Right lobe of liver (tissue), 6 donors: ENCODE data around the gene SRPRB. TPM values are rescaled to one million over a fixed set of nuclear protein-coding genes. Genes with fewer than 3 reads are reported as not detected.
A peak's percentile ranks its signal among the peaks of the same experiment; 100 is the strongest.

ENCODE experiments used
- ATAC-seq, 4 donors: fragments of 200-7000 bp; cut with Tn5 transposase; one replicate each; pipeline ENCODE4 v1.9.1; 2020; ENCODE audit warnings: mild to moderate bottlenecking in 4 of 4, moderate library complexity in 4 of 4
- DNase-seq, 3 donors: peaks; one replicate each; pipeline ENCODE4 v3.0.0-alpha.2; 2020
- H3K27ac ChIP-seq, 3 donors: fragments of 200-600 bp; one replicate each; pipeline ENCODE4 v1.8.0; 2022
- H3K27me3 ChIP-seq, 2 donors: fragments of 200-600 bp; one replicate each; pipeline ENCODE4 v1.8.0; 2022
- H3K36me3 ChIP-seq, 4 donors: fragments of 200-600 bp; sonication (generic) in 1 of 4; one replicate each; pipeline versions ENCODE4 v1.5.1 to v1.8.0; 2017 to 2022; ENCODE audit warnings: control low read depth in 1 of 4
- H3K4me1 ChIP-seq, 4 donors: fragments of 200-600 bp; sonication (generic) in 1 of 4; one replicate each; pipeline versions ENCODE4 v1.5.1 to v1.8.0; 2017 to 2022; ENCODE audit warnings: control low read depth in 1 of 4
- H3K4me3 ChIP-seq, 3 donors: fragments of 200-600 bp; one replicate each; pipeline ENCODE4 v1.8.0; 2022
- H3K9me3 ChIP-seq, 4 donors: fragments of 200-600 bp; sonication (generic) in 1 of 4; one replicate each; pipeline versions ENCODE4 v1.5.1 to v1.8.0; 2017 to 2022; ENCODE audit warnings: control low read depth in 1 of 4
- POLR2A ChIP-seq: fragments of 450-650 bp; IDR thresholded peaks from one replicate; pipeline ENCODE4 v1.6.1; 2017; ENCODE audit warnings: antibody characterized with exemption, mild to moderate bottlenecking
- WGBS: methylation state at CpG from one replicate; pipeline ENCODE4 v1.1.6; 2018; ENCODE audit warnings: low coverage, low lambda C conversion rate; ENCODE audit not compliant: insufficient coverage; ENCODE audit errors: missing lambda C conversion rate; 5-methylcytosine and 5-hydroxymethylcytosine counted together
- intact Hi-C, 2 donors: fragments of 100-400 bp; cut with DNase I; formaldehyde crosslinking; loops; one replicate each; pipeline versions ENCODE4 v1.11.2 to v1.14.1; 2022
- total RNA-seq, 6 experiments: library from RNA; depleted of rRNA in 2 of 6; stranded (reverse); fragments of >200 nt in 2 of 6; fragmentation: NEBNext Ultra II Directional in 3 of 6; extraction: Animal tissue kit (Norgen Biotek cat#: 25700) in 3 of 6; gene quantifications; one replicate each; pipeline versions ENCODE4 v1.1.0 to v1.2.4, GENCODE V29; 2016 to 2023
- TF ChIP-seq, protein P1 (sequence below), 4 donors: fragments of 200-600 bp in 3 of 4; fragments of 450-650 bp in 1 of 4; IDR thresholded peaks; one replicate each; pipeline versions ENCODE4 v1.5.1 to v1.8.0; 2016 to 2022; ENCODE audit warnings: antibody characterized with exemption in 4 of 4, mild to moderate bottlenecking in 2 of 4
- donor health status: DM: no; HTN: yes; CAD: no.
- donor health status: DM: no; HTN: no; CAD: no.
- donor health status: DM: no; HTN: no; CAD: no.
- donor health status: DM: no; HTN: yes; CAD: no.
- donor health status: DM: no; HTN: yes; CAD: no.

The SRPRB gene
- total RNA-seq, 6 experiments from 2014 or later = 48.1 to 78.5 (median 56.4) TPM

DNA sequence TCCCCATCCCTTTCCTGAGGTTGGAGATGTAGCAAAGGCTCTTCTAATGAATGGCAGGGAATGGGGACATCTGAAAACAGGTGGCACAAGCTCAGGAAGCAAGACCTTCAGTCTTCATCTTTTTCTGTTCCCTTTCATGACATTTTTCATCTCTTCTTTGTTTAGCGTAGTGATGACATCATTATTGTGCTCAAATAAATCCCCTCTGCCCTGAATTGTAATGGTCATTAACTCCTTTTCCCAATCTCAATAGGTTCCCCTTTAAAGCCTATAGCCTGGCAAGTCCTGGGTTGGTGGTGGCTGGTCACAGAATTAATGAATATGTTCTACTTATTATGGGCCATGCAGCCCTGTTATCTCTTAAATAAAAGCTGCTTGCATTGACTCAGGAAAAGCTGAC lies 38.0 kb upstream of the SRPRB start:
- no peak for TF ChIP-seq POLR2A
- TF ChIP-seq, protein P1, sequence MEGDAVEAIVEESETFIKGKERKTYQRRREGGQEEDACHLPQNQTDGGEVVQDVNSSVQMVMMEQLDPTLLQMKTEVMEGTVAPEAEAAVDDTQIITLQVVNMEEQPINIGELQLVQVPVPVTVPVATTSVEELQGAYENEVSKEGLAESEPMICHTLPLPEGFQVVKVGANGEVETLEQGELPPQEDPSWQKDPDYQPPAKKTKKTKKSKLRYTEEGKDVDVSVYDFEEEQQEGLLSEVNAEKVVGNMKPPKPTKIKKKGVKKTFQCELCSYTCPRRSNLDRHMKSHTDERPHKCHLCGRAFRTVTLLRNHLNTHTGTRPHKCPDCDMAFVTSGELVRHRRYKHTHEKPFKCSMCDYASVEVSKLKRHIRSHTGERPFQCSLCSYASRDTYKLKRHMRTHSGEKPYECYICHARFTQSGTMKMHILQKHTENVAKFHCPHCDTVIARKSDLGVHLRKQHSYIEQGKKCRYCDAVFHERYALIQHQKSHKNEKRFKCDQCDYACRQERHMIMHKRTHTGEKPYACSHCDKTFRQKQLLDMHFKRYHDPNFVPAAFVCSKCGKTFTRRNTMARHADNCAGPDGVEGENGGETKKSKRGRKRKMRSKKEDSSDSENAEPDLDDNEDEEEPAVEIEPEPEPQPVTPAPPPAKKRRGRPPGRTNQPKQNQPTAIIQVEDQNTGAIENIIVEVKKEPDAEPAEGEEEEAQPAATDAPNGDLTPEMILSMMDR (IDR thresholded peaks at IDR 0.05) = no peak

DNA sequence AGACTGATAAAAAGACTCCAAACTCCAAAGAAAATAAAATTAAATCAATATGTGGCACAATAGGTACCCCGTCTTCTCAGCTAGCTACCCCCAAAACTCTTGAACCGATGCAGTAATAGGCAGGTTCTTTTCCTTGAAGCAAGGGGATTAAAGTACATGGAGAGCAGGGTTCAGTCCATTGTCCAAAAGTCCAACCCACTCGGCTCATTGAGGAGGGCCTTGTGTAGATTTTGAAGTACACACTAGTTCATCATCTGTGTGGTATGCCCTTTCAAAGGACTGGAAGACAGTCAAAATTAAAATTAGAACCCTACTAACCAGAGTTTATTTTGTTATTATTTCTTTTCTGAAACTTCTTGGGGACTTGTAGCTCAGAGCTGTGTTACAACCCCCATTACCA lies 36.1 kb upstream of the SRPRB start:
- 49% methylated on average over 3 of the region's 3 CpGs for WGBS
- Histone ChIP-seq H3K4me3 (no peak overlapping the region), H3K27ac (peak overlapping the region in 1 of 3 donors; percentile 10), H3K36me3 (peaks cover 0 to 96% (median 45%) of the 10 kb centered on the region in 4 donors), H3K4me1 (peaks cover 0 to 19% (median 0%) of the 10 kb centered on the region in 4 donors), H3K9me3 (no peaks in the 10 kb centered on the region), H3K27me3 (no peaks in the 10 kb centered on the region)
- peak in 1 of 4 donors; percentile 8 for ATAC-seq
- TF ChIP-seq, protein P1 (IDR thresholded peaks at IDR 0.05) = no peak
- no peak for TF ChIP-seq POLR2A
- intact Hi-C loops = no loop called here
- DNase-seq = no peak

More for the DNA sequence above, 38.0 kb upstream of the SRPRB start:
- Histone ChIP-seq H3K36me3 (peaks cover 0 to 98% (median 48%) of the 10 kb centered on the region in 4 donors), H3K27me3 (no peaks in the 10 kb centered on the region), H3K27ac (no peak overlapping the region), H3K9me3 (no peaks in the 10 kb centered on the region), H3K4me3 (no peak overlapping the region), H3K4me1 (peaks cover 0 to 25% (median 0%) of the 10 kb centered on the region in 4 donors)
- 80% methylated on average over 1 of the region's 1 CpG for WGBS
- no peak for ATAC-seq
- no peak for DNase-seq
- intact Hi-C loops = no loop called here

DNA sequence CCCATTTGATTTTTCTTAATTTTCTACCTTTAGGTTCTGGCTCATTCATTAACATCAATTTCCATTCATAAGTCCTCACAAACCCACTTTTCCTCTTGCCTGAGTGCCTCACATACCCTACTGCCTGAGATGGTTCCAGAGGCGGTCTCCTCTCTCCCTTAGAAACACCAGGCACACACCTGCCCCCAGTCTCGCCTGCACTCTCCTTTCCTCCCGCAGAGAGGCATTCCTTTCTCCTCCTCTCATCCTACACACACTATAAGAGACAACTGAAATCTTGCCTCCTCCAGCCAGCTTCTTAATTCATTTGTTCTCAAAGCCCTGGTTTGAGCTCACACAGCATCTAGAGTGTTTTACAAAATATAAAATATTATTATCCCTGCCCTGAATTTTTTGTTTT lies 31.9 kb upstream of the SRPRB start:
- Histone ChIP-seq H3K27ac (no peak overlapping the region), H3K36me3 (peaks cover 0 to 96% (median 43%) of the 10 kb centered on the region in 4 donors), H3K9me3 (no peaks in the 10 kb centered on the region), H3K27me3 (no peaks in the 10 kb centered on the region), H3K4me3 (no peak overlapping the region), H3K4me1 (no peaks in the 10 kb centered on the region)
- 76% methylated on average over 3 of the region's 3 CpGs for WGBS
- DNase-seq (no peak), ATAC-seq (no peak)
- TF ChIP-seq, protein P1 (IDR thresholded peaks at IDR 0.05) = no peak
- TF ChIP-seq POLR2A = no peak
- intact Hi-C loops = no loop called here

DNA sequence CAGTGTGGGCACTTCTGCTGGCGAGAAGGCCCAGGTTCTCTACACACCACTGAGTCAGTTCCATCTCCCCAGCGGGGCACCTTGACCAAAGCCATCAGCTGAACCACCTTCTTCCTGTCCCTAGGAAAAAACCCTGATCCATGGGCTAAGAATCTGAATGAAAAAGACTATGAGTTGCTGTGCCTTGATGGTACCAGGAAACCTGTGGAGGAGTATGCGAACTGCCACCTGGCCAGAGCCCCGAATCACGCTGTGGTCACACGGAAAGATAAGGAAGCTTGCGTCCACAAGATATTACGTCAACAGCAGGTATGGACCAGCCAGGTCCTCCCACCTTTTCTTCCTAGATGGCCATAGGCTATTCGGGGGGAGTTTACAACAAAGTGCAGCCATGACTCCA lies 30.3 kb upstream of the SRPRB start:
- intact Hi-C loops = no loop called here
- H3K4me1 ChIP-seq = no peaks in the 10 kb centered on the region
- no CpG with 5 or more reads among the region's 9 CpGs for whole genome bisulfite sequencing
- ATAC-seq = peak; percentile 12 to 50 (median 30)
- peaks cover 0 to 87% (median 36%) of the 10 kb centered on the region in 4 donors for H3K36me3 ChIP-seq
- no peaks in the 10 kb centered on the region for H3K9me3 ChIP-seq
- no peak overlapping the region for H3K4me3 ChIP-seq
- H3K27ac ChIP-seq = peak overlapping the region in 1 of 3 donors; percentile 42
- TF ChIP-seq, protein P1 (IDR thresholded peaks at IDR 0.05) = no peak
- TF ChIP-seq POLR2A = no peak
- H3K27me3 ChIP-seq = no peaks in the 10 kb centered on the region
- peak in 1 of 3 donors; percentile 61 for DNase-seq

DNA sequence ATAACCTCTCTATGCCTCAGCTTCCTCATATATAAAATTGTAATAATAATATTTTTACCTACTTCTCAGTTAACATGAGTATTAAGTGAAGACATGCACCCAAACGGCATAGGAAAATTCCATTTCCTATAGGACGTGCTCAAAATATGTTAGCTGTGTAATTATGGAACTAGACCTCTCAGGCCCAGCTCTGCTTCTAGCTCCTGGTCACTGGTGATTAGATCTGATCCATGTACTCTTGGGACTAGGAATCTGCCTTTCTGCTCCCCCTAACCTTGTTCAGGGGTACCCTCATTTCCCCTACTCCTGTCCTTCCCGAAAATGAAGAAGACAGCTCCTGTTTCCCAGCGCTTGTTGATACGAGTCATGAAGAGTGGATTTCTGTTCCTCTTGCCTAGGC lies 29.8 kb upstream of the SRPRB start:
- WGBS = 80% methylated on average over 4 of the region's 5 CpGs
- no peaks in the 10 kb centered on the region for H3K4me1 ChIP-seq
- intact Hi-C loops = no loop called here

More for the DNA sequence above, 29.8 kb upstream of the SRPRB start:
- H3K4me3 ChIP-seq = no peak overlapping the region
- TF ChIP-seq, protein P1 (IDR thresholded peaks at IDR 0.05) = no peak
- TF ChIP-seq POLR2A = no peak
- no peaks in the 10 kb centered on the region for H3K9me3 ChIP-seq
- no peak for ATAC-seq
- no peaks in the 10 kb centered on the region for H3K27me3 ChIP-seq
- H3K27ac ChIP-seq = peak overlapping the region in 1 of 3 donors; percentile 42
- DNase-seq = no peak
- peaks cover 0 to 82% (median 33%) of the 10 kb centered on the region in 4 donors for H3K36me3 ChIP-seq
